ENCODE data around the gene RBBP8NL.
"Not testable (repeated sequence)": the region's sequence is repeated elsewhere in the genome, so short reads cannot be mapped to it uniquely, and the experiment has no call there.

The RBBP8NL gene

DNA sequence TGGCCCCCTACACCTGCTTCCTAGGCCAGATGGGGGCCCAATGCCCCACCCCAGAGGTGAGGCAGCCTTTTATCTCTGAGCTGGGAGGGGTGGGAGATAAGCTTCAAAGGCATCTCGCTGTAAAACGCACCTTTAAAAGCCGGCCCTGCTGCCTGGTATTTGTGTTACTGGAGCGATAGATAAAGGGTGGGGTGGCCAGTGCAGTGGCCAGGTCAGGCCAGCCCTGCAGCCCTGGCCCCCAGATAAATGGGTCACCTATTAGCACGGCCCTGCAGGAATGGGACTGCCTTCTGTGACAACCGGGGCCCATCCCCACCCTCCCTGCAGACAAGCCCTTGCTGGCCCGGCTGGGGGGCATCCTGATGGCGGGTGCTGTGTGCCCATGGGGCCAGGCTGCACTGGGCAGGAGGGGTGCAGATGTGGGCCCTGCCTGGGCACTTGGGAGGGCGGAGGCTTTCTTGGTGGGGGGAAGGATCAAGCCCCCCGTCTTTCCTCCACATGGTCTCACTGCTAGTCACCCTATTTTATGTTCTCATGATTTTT, 3.0 kb upstream of the RBBP8NL start:
- intact Hi-C loops (cut with DNase I; ENCODE audit: low total_unique reads) = no loop called here
- no peaks in the 10 kb centered on the region for H3K36me3 ChIP-seq
- no peak overlapping the region for H3K4me3 ChIP-seq
- no peak for DNase-seq
- peaks cover 0 to 49% of the 10 kb centered on the region in 2 donors for H3K27me3 ChIP-seq
- H3K4me1 ChIP-seq = peaks cover 0 to 21% (median 13%) of the 10 kb centered on the region in 4 donors
- TF ChIP-seq, protein P1, sequence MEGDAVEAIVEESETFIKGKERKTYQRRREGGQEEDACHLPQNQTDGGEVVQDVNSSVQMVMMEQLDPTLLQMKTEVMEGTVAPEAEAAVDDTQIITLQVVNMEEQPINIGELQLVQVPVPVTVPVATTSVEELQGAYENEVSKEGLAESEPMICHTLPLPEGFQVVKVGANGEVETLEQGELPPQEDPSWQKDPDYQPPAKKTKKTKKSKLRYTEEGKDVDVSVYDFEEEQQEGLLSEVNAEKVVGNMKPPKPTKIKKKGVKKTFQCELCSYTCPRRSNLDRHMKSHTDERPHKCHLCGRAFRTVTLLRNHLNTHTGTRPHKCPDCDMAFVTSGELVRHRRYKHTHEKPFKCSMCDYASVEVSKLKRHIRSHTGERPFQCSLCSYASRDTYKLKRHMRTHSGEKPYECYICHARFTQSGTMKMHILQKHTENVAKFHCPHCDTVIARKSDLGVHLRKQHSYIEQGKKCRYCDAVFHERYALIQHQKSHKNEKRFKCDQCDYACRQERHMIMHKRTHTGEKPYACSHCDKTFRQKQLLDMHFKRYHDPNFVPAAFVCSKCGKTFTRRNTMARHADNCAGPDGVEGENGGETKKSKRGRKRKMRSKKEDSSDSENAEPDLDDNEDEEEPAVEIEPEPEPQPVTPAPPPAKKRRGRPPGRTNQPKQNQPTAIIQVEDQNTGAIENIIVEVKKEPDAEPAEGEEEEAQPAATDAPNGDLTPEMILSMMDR (IDR thresholded peaks at IDR 0.05) = no peak
- no peaks in the 10 kb centered on the region for H3K9me3 ChIP-seq
- H3K27ac ChIP-seq = no peak overlapping the region

DNA sequence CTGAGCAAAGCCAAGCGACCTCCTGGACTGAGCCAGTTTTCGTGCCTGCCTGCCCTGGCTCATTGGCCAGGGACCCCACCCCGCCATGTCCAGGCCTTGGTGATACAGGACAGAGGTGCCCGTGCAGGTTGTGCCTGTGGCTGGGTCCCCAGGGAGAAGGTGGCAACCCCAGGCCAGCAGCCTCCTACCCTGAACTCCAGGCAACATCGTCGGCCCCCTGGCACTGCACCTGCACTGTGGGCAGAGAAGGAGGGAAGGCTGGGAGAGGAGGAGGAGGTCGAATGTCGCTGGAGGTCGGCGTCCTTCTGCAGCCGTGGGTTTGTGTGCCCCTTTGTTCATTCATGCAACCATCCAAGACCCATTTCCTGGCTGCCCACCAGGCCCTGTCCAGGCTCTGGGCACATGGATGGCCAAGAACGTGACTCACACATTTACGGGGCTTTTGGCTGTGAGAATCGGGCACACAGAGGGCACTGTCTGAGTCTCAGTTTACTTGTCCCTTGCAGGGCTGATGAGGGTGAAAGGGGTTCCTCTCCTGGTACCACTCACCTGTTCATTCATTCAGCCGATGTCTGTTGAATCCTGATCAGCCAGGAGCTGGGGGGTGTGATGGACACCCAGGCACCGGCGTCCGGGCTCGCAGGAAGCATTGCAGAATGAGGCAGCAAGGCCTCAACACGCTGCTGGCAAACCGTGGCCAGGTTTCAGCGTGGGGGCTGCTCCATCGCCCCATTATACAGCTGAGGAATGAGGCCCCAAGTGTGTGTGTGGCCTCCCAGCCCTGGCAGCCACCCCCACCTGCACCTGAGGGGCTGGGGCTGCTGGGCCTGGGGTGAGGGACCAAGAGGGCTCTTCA, 2.3 kb upstream of the RBBP8NL start:
- Histone ChIP-seq H3K9me3 (no peaks in the 10 kb centered on the region), H3K27me3 (peaks cover 0 to 56% of the 10 kb centered on the region in 2 donors), H3K36me3 (no peaks in the 10 kb centered on the region), H3K27ac (no peak overlapping the region), H3K4me3 (no peak overlapping the region), H3K4me1 (peaks cover 0 to 21% (median 12%) of the 10 kb centered on the region in 4 donors)
- DNase-seq = no peak
- intact Hi-C loops (cut with DNase I; ENCODE audit: low total_unique reads) = no loop called here
- TF ChIP-seq, protein P1 (IDR thresholded peaks at IDR 0.05) = no peak

GRCh38 chr20:62428396-62429295, 1.3 kb upstream of the RBBP8NL start:
- Histone ChIP-seq H3K4me3 (no peak overlapping the region), H3K4me1 (peaks cover 0 to 12% (median 5%) of the 10 kb centered on the region in 4 donors), H3K27me3 (peaks cover 0 to 67% of the 10 kb centered on the region in 2 donors), H3K36me3 (no peaks in the 10 kb centered on the region), H3K27ac (no peak overlapping the region), H3K9me3 (no peaks in the 10 kb centered on the region)
- TF ChIP-seq, protein P1 (IDR thresholded peaks at IDR 0.05) = no peak
- intact Hi-C loops (cut with DNase I; ENCODE audit: low total_unique reads) = no loop called here
- DNase-seq = no peak

DNA sequence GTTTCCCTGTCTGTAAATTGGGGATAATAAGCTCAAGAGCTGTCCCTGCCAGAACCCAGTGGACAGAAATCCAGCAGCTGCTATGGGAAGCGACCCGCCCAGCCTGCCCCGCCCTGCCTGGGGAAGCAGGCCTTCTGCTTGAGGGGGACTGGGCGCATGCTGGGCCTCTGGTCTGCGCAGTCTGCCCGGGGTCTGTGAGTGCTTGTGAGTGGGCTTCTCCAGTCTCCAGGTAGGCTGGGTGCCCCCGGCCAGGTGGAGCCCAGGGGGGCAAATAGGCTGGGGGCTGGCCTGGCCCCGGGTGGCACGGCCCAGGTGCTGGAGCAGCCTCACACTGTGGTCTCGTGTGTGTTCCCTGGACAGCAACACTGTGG, 648 bp upstream of the RBBP8NL start:
- no peak overlapping the region for H3K4me3 ChIP-seq
- TF ChIP-seq, protein P1 (IDR thresholded peaks at IDR 0.05) = no peak
- DNase-seq = no peak
- H3K9me3 ChIP-seq = no peaks in the 10 kb centered on the region
- peaks cover 0 to 7% (median 0%) of the 10 kb centered on the region in 4 donors for H3K4me1 ChIP-seq
- intact Hi-C loops (cut with DNase I; ENCODE audit: low total_unique reads) = no loop called here
- H3K27me3 ChIP-seq = peaks cover 0 to 73% of the 10 kb centered on the region in 2 donors
- H3K27ac ChIP-seq = no peak overlapping the region
- H3K36me3 ChIP-seq = no peaks in the 10 kb centered on the region

DNA sequence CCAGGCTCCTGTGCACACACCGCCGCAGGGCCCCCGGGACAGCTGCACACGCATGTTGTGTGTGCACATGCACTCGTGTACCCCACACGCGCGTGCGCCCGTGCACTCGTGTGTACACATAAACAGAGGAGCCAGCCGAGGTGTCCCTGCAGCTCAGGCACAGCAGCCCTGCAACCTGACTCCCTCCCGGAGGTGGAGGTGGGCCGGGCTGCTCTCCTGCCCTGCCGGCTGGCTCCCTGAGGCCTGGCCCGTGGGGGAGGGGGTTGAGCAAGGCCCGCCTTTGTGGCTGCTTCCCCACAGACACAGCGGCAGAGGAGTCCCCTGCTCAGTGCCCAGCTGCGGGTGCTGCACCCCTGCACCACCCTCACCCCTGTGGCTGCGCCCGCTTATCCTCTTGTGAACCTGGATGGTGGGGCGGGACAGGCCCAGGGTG, 624 bp downstream of the RBBP8NL start:
- Histone ChIP-seq H3K27me3 (peaks cover 0 to 78% of the 10 kb centered on the region in 2 donors), H3K36me3 (no peaks in the 10 kb centered on the region), H3K27ac (no peak overlapping the region), H3K4me3 (no peak overlapping the region), H3K9me3 (no peaks in the 10 kb centered on the region), H3K4me1 (peaks cover 0 to 7% (median 0%) of the 10 kb centered on the region in 4 donors)
- no peak for DNase-seq
- intact Hi-C loops (cut with DNase I; ENCODE audit: low total_unique reads) = no loop called here
- TF ChIP-seq, protein P1 (IDR thresholded peaks at IDR 0.05) = no peak

DNA sequence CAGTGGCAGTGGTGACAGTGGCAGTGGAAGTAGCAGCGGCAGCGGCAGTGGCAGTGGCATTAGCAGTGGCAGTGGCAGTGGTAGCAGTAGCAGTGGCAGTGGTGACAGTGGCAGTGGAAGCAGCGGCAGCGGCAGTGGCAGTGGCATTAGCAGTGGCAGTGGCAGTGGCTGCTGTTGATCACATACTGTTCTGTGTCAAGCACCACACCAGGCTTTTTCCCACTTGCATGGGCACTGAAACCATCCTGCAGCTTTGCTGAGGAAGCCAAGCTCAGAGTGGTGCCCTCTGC, 1.3 kb downstream of the RBBP8NL start:
- H3K4me1 ChIP-seq; H3K9me3 ChIP-seq; DNase-seq; H3K27ac ChIP-seq; intact Hi-C loops (cut with DNase I; ENCODE audit: low total_unique reads); H3K4me3 ChIP-seq; H3K36me3 ChIP-seq: not testable (repeated sequence)
- H3K27me3 ChIP-seq = peaks cover 0 to 78% of the 10 kb centered on the region in 2 donors

All from tibial artery (tissue), 4 donors.